Epithelial cell of prostate (primary cell): ENCODE measurements around the gene FAM9A.

Experiments
- DNase-seq: peaks from one replicate; pipeline ENCODE4 v3.0.0-alpha.2; 2011; ENCODE audit warnings: low read depth, low spot score
- H3K27ac ChIP-seq: fragments of 450-650 bp; 2 replicates; pipeline ENCODE4 v1.5.1; 2017; ENCODE audit warnings: mild to moderate bottlenecking

Gene FAM9A

GRCh38 chrX:8741981-8742380, 59.2 kb downstream of the FAM9A start:
- DNase-seq: no peak
- no peak overlapping the region for H3K27ac ChIP-seq
